NCI-H2107 treated with DMSO at 0.1 percent for 48 hours (cell line): ENCODE results near the gene MSANTD4.
"Not testable (repeated sequence)": the region's sequence is repeated elsewhere in the genome, so short reads cannot be mapped to it uniquely, and the experiment has no call there.

Experiments used
- DNase-seq: peaks from one replicate; lab custom pipeline; 2025; ENCODE audit not compliant: unreplicated experiment; lab: John Stamatoyannopoulos, UW

Gene MSANTD4

GRCh38 chr11:106021967-106022794 is at the start of gene MSANTD4:
MSANTD4 (minus strand) TSS chr11:106022240; CDS start chr11:106010917, 11,323 bp downstream.
- peak; percentile 96 for DNase-seq

GRCh38 chr11:106070606-106071005 is 48.6 kb upstream of the MSANTD4 start:
- no peak for DNase-seq

- DNase-seq = no peak
These were observed 41.0 kb upstream of the MSANTD4 start for GRCh38 chr11:106063009-106063408.

GRCh38 chr11:106061954-106062949 is 40.2 kb upstream of the MSANTD4 start:
- no peak for DNase-seq

- DNase-seq = no peak
These were observed 39.3 kb upstream of the MSANTD4 start for GRCh38 chr11:106061249-106061784.

- DNase-seq = no peak
These were observed 37.6 kb upstream of the MSANTD4 start for GRCh38 chr11:106059617-106060016.

- DNase-seq = not testable (repeated sequence)
These were observed 36.3 kb upstream of the MSANTD4 start for GRCh38 chr11:106058377-106058776.

- DNase-seq = no peak
These were observed 29.1 kb upstream of the MSANTD4 start for GRCh38 chr11:106051103-106051502.

GRCh38 chr11:106049727-106050476 is 27.9 kb upstream of the MSANTD4 start:
- DNase-seq = no peak

- DNase-seq = no peak
These were observed 25.6 kb upstream of the MSANTD4 start for GRCh38 chr11:106047631-106048030.

GRCh38 chr11:106043540-106043939 is 21.5 kb upstream of the MSANTD4 start:
- DNase-seq = no peak

- DNase-seq = no peak
These were observed 10.8 kb upstream of the MSANTD4 start for GRCh38 chr11:106032861-106033260.

GRCh38 chr11:106031936-106032335 is 9.9 kb upstream of the MSANTD4 start:
- no peak for DNase-seq

- DNase-seq = no peak
These were observed 9.3 kb upstream of the MSANTD4 start for GRCh38 chr11:106031202-106031810.

- DNase-seq = no peak
These were observed 8.6 kb upstream of the MSANTD4 start for GRCh38 chr11:106030609-106031008.

- DNase-seq = no peak
These were observed 795 bp upstream of the MSANTD4 start for GRCh38 chr11:106022795-106023275.

GRCh38 chr11:106021181-106021966 is 666 bp downstream of the MSANTD4 start:
- DNase-seq = no peak

- DNase-seq = no peak
These were observed 4.9 kb downstream of the MSANTD4 start for GRCh38 chr11:106017093-106017492.

GRCh38 chr11:106015066-106015465 is 7.0 kb downstream of the MSANTD4 start:
- no peak for DNase-seq
